Left lung (tissue), 14 donors: ENCODE results near the gene CLRN3. TPM values are rescaled to one million over a fixed set of nuclear protein-coding genes. Genes with fewer than 3 reads are reported as not detected.

ENCODE experiments used
- ATAC-seq: fragments of 200-7000 bp; cut with Tn5 transposase; one replicate; pipeline ENCODE4 v1.9.1; 2020; ENCODE audit warnings: moderate library complexity
- DNase-seq, 4 donors: peaks; one replicate each; pipeline ENCODE4 v3.0.0-alpha.2; 2013 to 2020
- H3K27ac ChIP-seq, 2 donors: fragments of 200-600 bp; sonication (generic) in 1 of 2; one replicate each; pipeline versions ENCODE4 v1.5.0 to v1.8.0; 2020 to 2021
- H3K27me3 ChIP-seq, 2 donors: fragments of 200-600 bp; sonication (generic) in 1 of 2; one replicate each; pipeline versions ENCODE4 v1.5.0 to v1.8.0; 2020 to 2021
- H3K36me3 ChIP-seq, 2 donors: fragments of 200-600 bp; sonication (generic) in 1 of 2; one replicate each; pipeline versions ENCODE4 v1.5.0 to v1.8.0; 2020 to 2021
- H3K4me1 ChIP-seq, 2 donors: fragments of 200-600 bp; one replicate each; pipeline ENCODE4 v1.8.0; 2021
- H3K4me3 ChIP-seq, 2 donors: fragments of 200-600 bp; sonication (generic) in 1 of 2; one replicate each; pipeline versions ENCODE4 v1.5.0 to v1.8.0; 2020 to 2021; ENCODE audit warnings: mild to moderate bottlenecking in 1 of 2
- H3K9me3 ChIP-seq, 2 donors: fragments of 200-600 bp; sonication (generic) in 1 of 2; one replicate each; pipeline versions ENCODE4 v1.5.0 to v1.8.0; 2020 to 2021
- CTCF ChIP-seq, 2 donors: fragments of 200-600 bp; sonication (generic) in 1 of 2; IDR thresholded peaks; one replicate each; pipeline versions ENCODE4 v1.5.0 to v1.8.0; 2021; ENCODE audit warnings: antibody characterized with exemption in 2 of 2
- intact Hi-C, 2 donors: fragments of 100-400 bp; cut with DNase I; formaldehyde crosslinking; loops; one replicate each; pipeline versions ENCODE4 v1.11.2 to v1.14.2; 2022
- long read RNA-seq, 12 donors: library from polyadenylated mRNA in 2 of 12; unstranded in 2 of 12; transcript quantifications; one replicate each; pipeline ENCODE4 v2.0.0 and lab custom pipeline, GENCODE V29; 2019 to 2026
- polyA plus RNA-seq, 6 donors: library from polyadenylated mRNA; unstranded; fragments of 120-200 nt; gene quantifications; one replicate each; pipeline ENCODE4 v1.2.1, GENCODE V29; 2013; ENCODE audit not compliant: insufficient read length in 6 of 6
- total RNA-seq, 2 donors: library from RNA; stranded (reverse); fragmentation: NEBNext Ultra II Directional; extraction: Animal tissue kit (Norgen Biotek cat#: 25700); gene quantifications; one replicate each; pipeline ENCODE4 v1.2.1, GENCODE V29; 2021
- donor health status: DM: no; HTN: yes; CAD: no.
- donor health status: DM: no; HTN: no; CAD: no.

The CLRN3 gene
- not detected for total RNA-seq
- polyA plus RNA-seq = under 1 TPM in 2 of 6 donors, not detected in 4; 0.13 to 0.27 TPM
- long read RNA-seq, donor 1, partial matches to known transcripts = 0 of 1 reads
- long read RNA-seq, donor 1, other reads (novel, unspliced or antisense) = 0 of 1 reads
- long read RNA-seq, donor 2 = 0 reads
- long read RNA-seq, donor 3 = 0 reads
- long read RNA-seq, donor 4 = 0 reads
- long read RNA-seq, donor 5 = 0 reads
- long read RNA-seq, donor 6 = 0 reads
- long read RNA-seq, donor 7 = 0 reads
- long read RNA-seq, donor 8 = 0 reads
- long read RNA-seq, donor 9 = 0 reads
- long read RNA-seq, donor 10 = 0 reads
- long read RNA-seq, donor 11 = 0 reads
- long read RNA-seq, donor 12 = 0 reads

- no peak for TF ChIP-seq CTCF (IDR thresholded peaks at IDR 0.05)
- no peak within 1 kb of the TSS for H3K27ac ChIP-seq
Observed at GRCh38 chr10:127892743-127893142, at the start of gene CLRN3. CLRN3 (minus strand) TSS chr10:127892941; CDS start chr10:127892784, 157 bp downstream.

GRCh38 chr10:127940866-127941640, 48.3 kb upstream of the CLRN3 start:
- H3K4me1 ChIP-seq = peaks cover 0 to 12% of the 10 kb centered on the region in 2 donors
- H3K27ac ChIP-seq = no peak overlapping the region
- DNase-seq (no peak), ATAC-seq (no peak)
- H3K27me3 ChIP-seq = no peaks in the 10 kb centered on the region
- TF ChIP-seq CTCF (IDR thresholded peaks at IDR 0.05) = no peak
- peaks cover 0 to under 1% of the 10 kb centered on the region in 2 donors for H3K36me3 ChIP-seq
- no peaks in the 10 kb centered on the region for H3K9me3 ChIP-seq
- intact Hi-C loops = no loop called here
- H3K4me3 ChIP-seq = no peak overlapping the region

More at GRCh38 chr10:127892743-127893142, at the start of gene CLRN3:
- Histone ChIP-seq H3K9me3 (no peaks in the 10 kb centered on the region), H3K4me1 (peaks cover 3 to 20% of the 10 kb centered on the region in 2 donors), H3K4me3 (no peak within 1 kb of the TSS), H3K36me3 (no peaks in the 10 kb centered on the region), H3K27me3 (no peaks in the 10 kb centered on the region)
- intact Hi-C loops = no loop called here
- ATAC-seq = no peak
- DNase-seq = no peak

- Histone ChIP-seq H3K27me3 (no peaks in the 10 kb centered on the region), H3K4me1 (peaks cover 0 to under 1% of the 10 kb centered on the region in 2 donors), H3K27ac (no peak overlapping the region), H3K36me3 (peaks cover 0 to 11% of the 10 kb centered on the region in 2 donors), H3K4me3 (no peak overlapping the region), H3K9me3 (no peaks in the 10 kb centered on the region)
- ATAC-seq (no peak), DNase-seq (no peak)
- intact Hi-C loops = no loop called here
- TF ChIP-seq CTCF (IDR thresholded peaks at IDR 0.05) = no peak
Observed at GRCh38 chr10:127939786-127940330, 47.1 kb upstream of the CLRN3 start.

- H3K27me3 ChIP-seq = no peaks in the 10 kb centered on the region
- no peaks in the 10 kb centered on the region for H3K4me1 ChIP-seq
- TF ChIP-seq CTCF (IDR thresholded peaks at IDR 0.05) = no peak
- no peak for DNase-seq
- ATAC-seq = no peak
- no peaks in the 10 kb centered on the region for H3K9me3 ChIP-seq
- no peak overlapping the region for H3K4me3 ChIP-seq
- intact Hi-C loops = no loop called here
- H3K36me3 ChIP-seq = peaks cover 0 to 16% of the 10 kb centered on the region in 2 donors
- H3K27ac ChIP-seq = no peak overlapping the region
Observed at GRCh38 chr10:127937915-127938463, 45.2 kb upstream of the CLRN3 start.
